IMR-90 (cell line): ENCODE measurements around the gene SAMD4B.

Experiments
- CHD1 ChIP-seq: IDR thresholded peaks from 2 replicates; pipeline ENCODE4 v1.6.1; 2012; ENCODE audit warnings: low read depth, low read length, improper control_type of control experiment
- CTCF ChIP-seq: conservative IDR thresholded peaks from 2 replicates; pipeline ENCODE4 v1.5.1; 2012; ENCODE audit warnings: mild to moderate bottlenecking, low read depth, low read length, improper control_type of control experiment
- RCOR1 ChIP-seq: IDR thresholded peaks from 2 replicates; pipeline ENCODE4 v1.6.1; 2012; ENCODE audit warnings: mild to moderate bottlenecking, low read length, improper control_type of control experiment; ENCODE audit not compliant: insufficient replicate concordance

DNA sequence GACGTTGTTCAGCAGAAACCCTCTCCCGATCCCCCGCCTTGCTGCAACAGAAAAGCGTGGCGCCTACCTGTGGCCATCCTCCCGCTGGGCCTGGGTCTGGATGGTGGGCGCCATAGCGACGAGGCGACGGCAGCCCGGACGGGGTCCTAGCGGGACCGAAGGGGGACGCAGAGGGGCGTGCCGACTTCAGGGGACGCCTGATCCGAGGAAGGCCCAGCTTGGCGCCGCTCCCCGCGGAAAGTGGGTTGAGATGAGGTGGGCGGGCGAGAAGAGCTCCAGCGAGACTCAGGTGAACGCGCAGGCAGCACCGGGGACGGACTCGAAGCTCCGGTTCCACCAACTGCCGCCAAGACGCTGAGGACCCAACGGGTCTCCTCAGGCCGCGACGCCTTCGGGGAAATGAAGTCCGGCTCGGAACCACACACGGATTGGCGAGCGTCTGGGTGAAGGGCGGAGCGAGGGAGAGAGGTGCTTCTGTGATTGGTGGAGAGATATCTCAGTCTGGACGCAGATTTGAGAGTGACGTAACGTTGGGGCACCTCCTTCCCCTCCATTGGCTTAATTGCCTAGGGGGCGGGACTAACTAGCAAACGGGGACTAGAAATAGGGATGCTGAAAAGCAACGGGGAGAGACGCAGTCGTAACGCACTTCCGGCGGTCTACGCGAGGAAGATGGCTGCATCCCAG, 48.7 kb downstream of the SAMD4B start, which contains the start of the genes MED29 and PAF1:
- TF ChIP-seq CHD1: no peak
- 0 out of 2 replicates have a peak, but pooled peaks have one; percentile 6 for TF ChIP-seq CTCF
- TF ChIP-seq RCOR1: peak; percentile 33
